GM19035 (cell line): ENCODE measurements around the gene MRM3.
"Not testable (repeated sequence)": the region's sequence is repeated elsewhere in the genome, so short reads cannot be mapped to it uniquely, and the experiment has no call there.

Source experiments
- ATAC-seq: cut with Tn5 transposase; IDR thresholded peaks from one replicate; pipeline ENCODE4 v1.9.1; 2021; ENCODE audit not compliant: unreplicated experiment

Gene MRM3

GRCh38 chr17:752620-753219 lies 29.4 kb upstream of the MRM3 start:
- ATAC-seq, result no peak

GRCh38 chr17:753418-753817 lies 28.7 kb upstream of the MRM3 start:
- ATAC-seq, result no peak

GRCh38 chr17:755319-755961 lies 26.7 kb upstream of the MRM3 start:
- ATAC-seq, result not testable (repeated sequence)

- not testable (repeated sequence) for ATAC-seq
Observed at GRCh38 chr17:756010-756567, 26.1 kb upstream of the MRM3 start.

GRCh38 chr17:759964-760363 lies 22.2 kb upstream of the MRM3 start:
- no peak for ATAC-seq

GRCh38 chr17:760371-760770 lies 21.8 kb upstream of the MRM3 start:
- no peak for ATAC-seq

GRCh38 chr17:767076-767475 lies 15.1 kb upstream of the MRM3 start:
- no peak for ATAC-seq

- no peak for ATAC-seq
Observed at GRCh38 chr17:773016-773415, 9.1 kb upstream of the MRM3 start.

GRCh38 chr17:773467-774312 lies 8.5 kb upstream of the MRM3 start:
- no peak for ATAC-seq

GRCh38 chr17:774313-774584 lies 7.9 kb upstream of the MRM3 start:
- no peak for ATAC-seq

GRCh38 chr17:778096-778495 lies 4.1 kb upstream of the MRM3 start:
- no peak for ATAC-seq

GRCh38 chr17:784143-784542 lies 2.0 kb downstream of the MRM3 start:
- no peak for ATAC-seq

- not testable (repeated sequence) for ATAC-seq
Observed at GRCh38 chr17:785901-786300, 3.7 kb downstream of the MRM3 start.

GRCh38 chr17:787641-788221 lies 5.6 kb downstream of the MRM3 start:
- ATAC-seq, result no peak

GRCh38 chr17:788551-788950 lies 6.4 kb downstream of the MRM3 start:
- no peak for ATAC-seq

GRCh38 chr17:789160-789840 lies 7.1 kb downstream of the MRM3 start:
- ATAC-seq, result no peak

- not testable (repeated sequence) for ATAC-seq
Observed at GRCh38 chr17:789931-790873, 8.0 kb downstream of the MRM3 start.

- not testable (repeated sequence) for ATAC-seq
Observed at GRCh38 chr17:790874-791247, 8.7 kb downstream of the MRM3 start.

GRCh38 chr17:791829-792228 lies 9.7 kb downstream of the MRM3 start:
- no peak for ATAC-seq

- ATAC-seq, result no peak
Observed at GRCh38 chr17:792277-792676, 10.1 kb downstream of the MRM3 start.
